Measurements from ENCODE around the gene ZC2HC1B. TPM values are rescaled to one million over a fixed set of nuclear protein-coding genes. Genes with fewer than 3 reads are reported as not detected.
A peak's percentile ranks its signal among the peaks of the same experiment; 100 is the strongest.

Gene ZC2HC1B
- polyA plus RNA-seq, 6 donors from 2014 or later: not detected

DNA sequence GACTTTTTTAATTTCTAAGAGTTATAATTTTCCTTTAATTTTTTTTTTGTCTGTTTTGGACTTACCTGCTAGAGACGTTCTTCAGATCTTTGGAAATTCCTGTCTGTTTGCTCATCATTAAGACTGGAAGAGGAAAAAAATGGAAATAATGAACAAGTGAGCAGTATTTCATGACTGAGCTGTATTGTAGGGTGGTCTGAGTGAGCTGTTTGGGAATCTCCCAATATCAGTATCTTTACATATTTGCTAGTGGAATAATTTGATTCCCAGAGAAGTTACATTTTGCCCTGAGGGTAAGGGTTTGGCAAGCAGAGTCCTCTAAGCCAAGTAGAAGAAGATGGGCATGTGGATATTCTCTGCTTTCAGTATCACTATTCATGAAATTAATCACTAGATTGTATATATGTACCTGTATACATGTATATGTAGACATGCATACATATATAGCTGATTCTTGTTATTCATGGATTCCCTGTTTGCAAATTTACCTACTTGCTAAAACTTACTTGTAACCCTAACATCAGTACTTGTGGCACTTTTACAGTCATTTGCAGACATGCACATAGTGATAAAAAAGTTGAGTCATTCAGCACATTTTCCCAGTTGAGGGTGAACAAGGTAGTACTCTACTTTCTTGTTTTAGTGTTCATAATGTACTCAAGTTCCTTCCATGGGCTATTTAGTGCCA is 13.5 kb downstream of the ZC2HC1B start:
- ATAC-seq (ENCODE audit: low read depth in 2 of 2): no peak
- Mint-ChIP-seq H3K27ac (no peak overlapping the region), H3K4me1 (peaks cover 2 to 6% (median 5%) of the 10 kb centered on the region in 3 donors), H3K9me3 (peaks cover 5 to 22% (median 11%) of the 10 kb centered on the region in 7 donors), H3K27me3 (no peaks in the 10 kb centered on the region), H3K36me3 (peaks cover 15% of the 10 kb centered on the region in 2 donors), H3K4me3 (no peak overlapping the region)
- no peak for DNase-seq

- no peak for ATAC-seq (ENCODE audit: low read depth in 2 of 2)
- no peak overlapping the region for H3K27ac Mint-ChIP-seq
- H3K4me3 Mint-ChIP-seq: peak overlapping the region in 1 of 8 donors; percentile 4
- peaks cover 15% of the 10 kb centered on the region in 2 donors for H3K36me3 Mint-ChIP-seq
- no peaks in the 10 kb centered on the region for H3K27me3 Mint-ChIP-seq
- H3K9me3 Mint-ChIP-seq: peaks cover 5 to 21% (median 11%) of the 10 kb centered on the region in 7 donors
- peaks cover 0 to 6% (median 4%) of the 10 kb centered on the region in 3 donors for H3K4me1 Mint-ChIP-seq
- DNase-seq: no peak
Measured at GRCh38 chr6:143878272-143878760, 14.0 kb downstream of the ZC2HC1B start.

DNA sequence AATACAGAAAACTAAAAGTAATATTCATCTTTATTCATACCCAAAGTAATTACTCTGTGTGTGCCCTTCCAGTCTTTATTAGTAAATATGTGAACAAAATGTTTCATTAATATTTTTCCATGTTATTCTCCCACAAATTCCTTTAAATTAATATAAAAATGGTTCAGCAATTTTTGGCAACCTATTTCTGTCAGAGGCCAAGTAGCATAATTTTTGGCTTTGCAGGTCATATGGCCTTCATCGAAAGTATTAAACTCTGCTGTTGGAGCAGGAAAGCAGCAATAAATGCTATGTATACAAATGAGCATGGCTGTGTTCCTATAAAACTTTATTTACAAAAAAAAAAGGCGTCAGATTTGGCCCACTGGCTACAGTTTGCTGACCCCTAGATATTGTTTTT is 16.1 kb downstream of the ZC2HC1B start:
- H3K27me3 Mint-ChIP-seq: no peaks in the 10 kb centered on the region
- ATAC-seq (ENCODE audit: low read depth in 2 of 2) (no peak), DNase-seq (no peak)
- H3K9me3 Mint-ChIP-seq: peaks cover 0 to 8% (median 2%) of the 10 kb centered on the region in 7 donors
- H3K4me1 Mint-ChIP-seq: no peaks in the 10 kb centered on the region
- no peak overlapping the region for H3K27ac Mint-ChIP-seq
- H3K36me3 Mint-ChIP-seq: peaks cover under 1 to 14% of the 10 kb centered on the region in 2 donors
- no peak overlapping the region for H3K4me3 Mint-ChIP-seq

DNA sequence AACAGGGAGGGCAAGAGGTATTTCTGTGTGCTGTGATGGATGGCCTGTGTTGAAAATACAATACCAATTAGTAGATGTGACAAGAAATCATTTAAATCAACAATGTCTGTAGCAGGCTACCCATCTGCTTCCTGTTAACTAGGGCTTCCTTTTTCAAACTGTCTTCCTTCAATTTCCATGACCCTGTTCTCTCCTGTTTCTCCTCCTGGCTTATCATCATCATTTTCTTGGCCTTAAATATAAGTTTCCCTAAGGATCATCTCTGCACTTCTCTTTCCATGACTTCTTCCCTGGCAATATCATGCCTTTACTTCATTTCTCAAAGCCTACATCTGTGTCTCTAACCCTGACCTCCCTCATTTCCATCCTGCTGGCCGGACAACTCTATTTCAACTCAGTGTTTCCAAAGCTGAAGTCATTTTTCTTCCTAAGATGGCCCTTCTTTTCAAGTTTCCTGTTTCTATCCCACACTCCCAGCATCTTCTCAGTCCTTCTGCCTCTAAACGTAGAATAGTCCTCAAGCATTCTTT is 18.2 kb downstream of the ZC2HC1B start:
- ATAC-seq (ENCODE audit: low read depth in 2 of 2) (no peak), DNase-seq (no peak)
- H3K4me3 Mint-ChIP-seq: no peak overlapping the region
- H3K4me1 Mint-ChIP-seq: no peaks in the 10 kb centered on the region
- peak overlapping the region in 1 of 6 donors; percentile 2 for H3K27ac Mint-ChIP-seq
- H3K9me3 Mint-ChIP-seq: peaks cover 0 to 1% (median 0%) of the 10 kb centered on the region in 7 donors
- H3K36me3 Mint-ChIP-seq: peaks cover 5 to 17% of the 10 kb centered on the region in 2 donors
- H3K27me3 Mint-ChIP-seq: no peaks in the 10 kb centered on the region

DNA sequence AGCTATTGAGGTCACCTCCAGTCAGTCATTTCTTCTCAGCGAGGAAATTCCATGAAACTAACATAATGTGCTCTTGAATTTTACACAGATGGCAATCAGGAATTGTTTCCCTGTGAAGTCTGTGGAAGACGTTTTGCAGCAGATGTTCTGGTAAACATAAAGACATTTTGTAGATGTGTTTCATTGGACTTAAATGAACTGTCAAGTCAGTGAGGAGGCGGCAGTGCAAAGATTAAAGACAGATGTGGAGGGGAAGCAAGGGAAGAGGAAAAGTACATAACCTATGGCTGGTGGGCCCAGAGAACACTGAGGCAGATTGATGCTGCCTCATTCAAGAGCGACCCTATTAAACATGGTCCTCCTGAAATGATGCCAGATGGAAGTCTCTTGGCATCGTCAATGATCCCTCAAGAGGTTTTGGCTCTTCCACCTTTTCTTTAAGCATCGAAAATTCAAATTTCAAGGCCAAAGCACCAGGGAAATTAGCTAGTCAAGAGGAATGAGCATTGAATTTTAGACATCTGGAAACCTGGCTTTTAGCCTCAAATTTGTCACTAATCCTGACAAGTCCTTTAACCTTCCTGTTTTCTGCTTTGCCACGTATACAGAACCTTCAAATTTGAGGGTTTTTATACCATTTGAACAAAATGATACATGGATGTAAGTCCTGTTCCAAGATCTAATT is 20.1 kb downstream of the ZC2HC1B start:
- Mint-ChIP-seq H3K36me3 (peaks cover 11 to 21% of the 10 kb centered on the region in 2 donors), H3K9me3 (no peaks in the 10 kb centered on the region)
- no peak for DNase-seq

DNA sequence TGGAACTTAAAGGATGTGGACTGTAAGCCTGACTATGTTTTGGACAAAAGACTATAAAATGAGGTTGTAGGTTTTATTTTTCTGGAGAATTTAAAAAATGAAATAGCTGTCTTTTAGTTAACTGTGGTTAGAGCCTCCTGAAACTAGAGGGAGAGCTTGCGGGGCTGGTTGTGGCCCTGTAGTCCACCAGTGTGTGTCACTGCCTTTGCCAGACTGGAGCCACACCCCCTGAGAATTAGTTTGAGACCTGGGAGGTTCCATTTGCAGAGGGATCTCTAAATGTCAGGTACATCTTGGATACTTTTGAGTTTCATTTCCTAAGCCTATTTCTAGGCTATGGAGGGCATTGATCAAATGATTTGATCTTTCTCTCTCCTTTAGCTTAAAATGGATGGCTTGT is 20.8 kb downstream of the ZC2HC1B start:
- DNase-seq: no peak
- peaks cover 11 to 21% of the 10 kb centered on the region in 2 donors for H3K36me3 Mint-ChIP-seq
- H3K9me3 Mint-ChIP-seq: no peaks in the 10 kb centered on the region
- no peaks in the 10 kb centered on the region for H3K4me1 Mint-ChIP-seq
- no peak for ATAC-seq (ENCODE audit: low read depth in 2 of 2)
- no peak overlapping the region for H3K4me3 Mint-ChIP-seq
- no peak overlapping the region for H3K27ac Mint-ChIP-seq
- no peaks in the 10 kb centered on the region for H3K27me3 Mint-ChIP-seq

More for the DNA sequence above, 20.1 kb downstream of the ZC2HC1B start:
- Mint-ChIP-seq H3K27ac (peak overlapping the region in 2 of 6 donors; percentile 5 to 34), H3K27me3 (no peaks in the 10 kb centered on the region), H3K4me1 (no peaks in the 10 kb centered on the region), H3K4me3 (no peak overlapping the region)
- no peak for ATAC-seq (ENCODE audit: low read depth in 2 of 2)

GRCh38 chr6:143894655-143895054 is 30.4 kb downstream of the ZC2HC1B start:
- no peaks in the 10 kb centered on the region for H3K27me3 Mint-ChIP-seq
- no peak for DNase-seq
- H3K4me3 Mint-ChIP-seq: no peak overlapping the region
- H3K36me3 Mint-ChIP-seq: peaks cover 8 to 28% of the 10 kb centered on the region in 2 donors
- no peak for ATAC-seq (ENCODE audit: low read depth in 2 of 2)
- no peaks in the 10 kb centered on the region for H3K4me1 Mint-ChIP-seq
- no peaks in the 10 kb centered on the region for H3K9me3 Mint-ChIP-seq
- no peak overlapping the region for H3K27ac Mint-ChIP-seq

- H3K4me1 Mint-ChIP-seq: no peaks in the 10 kb centered on the region
- DNase-seq (no peak), ATAC-seq (ENCODE audit: low read depth in 2 of 2) (no peak)
- peaks cover 15 to 34% of the 10 kb centered on the region in 2 donors for H3K36me3 Mint-ChIP-seq
- no peaks in the 10 kb centered on the region for H3K9me3 Mint-ChIP-seq
- no peaks in the 10 kb centered on the region for H3K27me3 Mint-ChIP-seq
- H3K4me3 Mint-ChIP-seq: no peak overlapping the region
- H3K27ac Mint-ChIP-seq: no peak overlapping the region
Measured at GRCh38 chr6:143896126-143896860, 32.0 kb downstream of the ZC2HC1B start.

- peaks cover 0 to 3% (median 0%) of the 10 kb centered on the region in 7 donors for H3K9me3 Mint-ChIP-seq
- H3K4me1 Mint-ChIP-seq: no peaks in the 10 kb centered on the region
- no peak for DNase-seq
- no peak overlapping the region for H3K4me3 Mint-ChIP-seq
- no peak for ATAC-seq (ENCODE audit: low read depth in 2 of 2)
- no peak overlapping the region for H3K27ac Mint-ChIP-seq
- peaks cover 15 to 22% of the 10 kb centered on the region in 2 donors for H3K36me3 Mint-ChIP-seq
- H3K27me3 Mint-ChIP-seq: no peaks in the 10 kb centered on the region
Measured at GRCh38 chr6:143900358-143900757, 36.1 kb downstream of the ZC2HC1B start.

DNA sequence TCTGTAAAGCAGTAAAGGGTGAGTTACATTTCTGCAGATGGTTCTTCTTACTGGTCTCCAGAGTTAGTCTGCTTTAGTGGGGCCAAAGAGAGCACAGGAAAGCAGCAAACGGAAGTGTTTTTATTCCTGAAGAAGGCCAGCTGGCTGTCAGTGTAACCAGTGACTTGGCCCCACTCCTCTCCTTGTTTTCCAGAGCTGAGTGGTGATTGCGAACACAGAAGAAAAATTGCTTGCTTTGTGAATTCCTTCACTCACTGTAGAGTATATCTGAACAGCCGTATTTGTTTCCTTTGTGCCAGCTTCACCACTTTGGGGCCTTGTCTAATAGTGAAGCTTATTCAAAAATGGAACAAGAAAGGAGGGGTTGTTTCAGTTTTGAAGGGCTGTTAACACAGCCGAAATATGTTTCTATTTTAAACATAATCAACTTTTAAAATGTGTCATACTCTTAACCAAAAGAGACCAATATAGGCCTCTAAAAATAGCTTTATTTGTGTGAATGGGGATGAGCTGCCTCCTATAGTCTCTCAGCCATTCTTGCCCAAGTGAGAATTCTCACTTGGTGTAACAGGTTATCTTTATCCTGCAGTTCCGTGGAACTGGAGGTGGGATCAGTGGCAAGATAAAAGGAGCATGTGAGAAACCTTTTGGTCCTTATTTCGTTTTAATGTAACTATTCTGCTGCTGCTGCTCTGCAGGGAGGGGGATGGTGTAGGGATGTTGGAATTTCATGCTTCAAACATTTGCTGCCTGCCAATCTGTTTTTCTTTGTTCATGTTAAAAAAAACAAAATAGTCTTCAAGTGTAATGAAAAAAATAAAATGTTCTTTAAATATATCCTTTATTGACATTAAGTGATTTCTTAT is 37.8 kb downstream of the ZC2HC1B start:
- Mint-ChIP-seq H3K27me3 (no peaks in the 10 kb centered on the region), H3K27ac (peak overlapping the region in 1 of 6 donors; percentile 29), H3K4me3 (no peak overlapping the region), H3K36me3 (peaks cover 22 to 31% of the 10 kb centered on the region in 2 donors), H3K9me3 (peaks cover 0 to 3% (median 0%) of the 10 kb centered on the region in 7 donors), H3K4me1 (no peaks in the 10 kb centered on the region)
- no peak for ATAC-seq (ENCODE audit: low read depth in 2 of 2)
- DNase-seq: no peak

GRCh38 chr6:143902827-143903226 is 38.6 kb downstream of the ZC2HC1B start:
- no peaks in the 10 kb centered on the region for H3K27me3 Mint-ChIP-seq
- H3K27ac Mint-ChIP-seq: peak overlapping the region in 1 of 6 donors; percentile 22
- peaks cover 0 to 3% (median 0%) of the 10 kb centered on the region in 7 donors for H3K9me3 Mint-ChIP-seq
- no peaks in the 10 kb centered on the region for H3K4me1 Mint-ChIP-seq
- DNase-seq (no peak), ATAC-seq (ENCODE audit: low read depth in 2 of 2) (no peak)
- no peak overlapping the region for H3K4me3 Mint-ChIP-seq
- peaks cover 23 to 32% of the 10 kb centered on the region in 2 donors for H3K36me3 Mint-ChIP-seq

- DNase-seq (no peak), ATAC-seq (ENCODE audit: low read depth in 2 of 2) (no peak)
- Mint-ChIP-seq H3K27me3 (no peaks in the 10 kb centered on the region), H3K36me3 (peaks cover 70 to 88% of the 10 kb centered on the region in 2 donors), H3K9me3 (peaks cover 19 to 41% (median 31%) of the 10 kb centered on the region in 7 donors), H3K27ac (no peak overlapping the region), H3K4me3 (no peak overlapping the region), H3K4me1 (no peaks in the 10 kb centered on the region)
Measured at GRCh38 chr6:143911028-143911427, 46.8 kb downstream of the ZC2HC1B start.

All from naive B cell (primary cell).